Measurements from ENCODE around the gene SLC12A7.

The SLC12A7 gene

GRCh38 chr5:1058083-1058945 is 53.5 kb downstream of the SLC12A7 start:
- no peaks in the 10 kb centered on the region for H3K4me1 ChIP-seq (ENCODE audit: control insufficient read depth, insufficient read depth, low read length)
- TF ChIP-seq PRDM1 (tag by site-specific recombination; IDR thresholded peaks at IDR 0.05) (no peak), BCL11B (tag by site-specific recombination; IDR thresholded peaks at IDR 0.05; ENCODE audit: low read depth) (no peak), ZNF692 (tag by site-specific recombination; IDR thresholded peaks at IDR 0.05) (no peak), KLF8 (tag by site-specific recombination; IDR thresholded peaks at IDR 0.05) (no peak), ZIC2 (tag by site-specific recombination; IDR thresholded peaks at IDR 0.05) (no peak), ZNF792 (tag by site-specific recombination; IDR thresholded peaks at IDR 0.05) (no peak), ZNF19 (tag by site-specific recombination; IDR thresholded peaks at IDR 0.05; ENCODE audit: low read depth) (no peak), ZNF585B (tag by site-specific recombination; IDR thresholded peaks at IDR 0.05) (no peak), ZNF175 (tag by site-specific recombination; IDR thresholded peaks at IDR 0.05) (no peak), ZNF548 (tag by site-specific recombination; IDR thresholded peaks at IDR 0.05) (no peak), MEIS1 (CRISPR knock-in tag; IDR thresholded peaks at IDR 0.05; ENCODE audit: borderline replicate concordance) (no peak), ZNF112 (tag by site-specific recombination; IDR thresholded peaks at IDR 0.05) (no peak), YY2 (tag by site-specific recombination; IDR thresholded peaks at IDR 0.05) (no peak), ZNF473 (tag by site-specific recombination; IDR thresholded peaks at IDR 0.05) (no peak)
- ChIA-PET POLR2A (no interaction called here), CTCF (interaction anchor here (0.6 kb wide), 1 partner anchor 110 kb away, joined by 3 read pairs; no protein-coding TSS in a partner anchor)
- H3K4me3 ChIP-seq (ENCODE audit: low read depth, low read length), result no peak overlapping the region
- no peaks in the 10 kb centered on the region for H3K9me3 ChIP-seq (ENCODE audit: control insufficient read depth, insufficient read depth, low read depth, low read length)
- H3K27ac ChIP-seq (ENCODE audit: extremely low read depth, low read depth, low read length), result no peak overlapping the region
- peaks cover 0 to 51% of the 10 kb centered on the region in 2 experiments; a peak in 1 of 3 replicates for H3K36me3 ChIP-seq (ENCODE audit: control insufficient read depth in 2 of 2, insufficient read depth in 1 of 2, low read length in 2 of 2)

GRCh38 chr5:1057485-1058082 is 54.3 kb downstream of the SLC12A7 start:
- ChIA-PET CTCF (no interaction called here), POLR2A (no interaction called here)

More at GRCh38 chr5:1057485-1058082, 54.3 kb downstream of the SLC12A7 start:
- peaks cover 0 to 52% of the 10 kb centered on the region in 2 experiments; a peak in 1 of 3 replicates for H3K36me3 ChIP-seq (ENCODE audit: control insufficient read depth in 2 of 2, insufficient read depth in 1 of 2, low read length in 2 of 2)
- H3K4me3 ChIP-seq (ENCODE audit: low read depth, low read length), result no peak overlapping the region
- TF ChIP-seq ZNF416 (tag by site-specific recombination; IDR thresholded peaks at IDR 0.05) (no peak), ZNF660 (tag by site-specific recombination; IDR thresholded peaks at IDR 0.05) (no peak), ZNF776 (tag by site-specific recombination; IDR thresholded peaks at IDR 0.05; ENCODE audit: borderline replicate concordance) (no peak), ZNF580 (tag by site-specific recombination; IDR thresholded peaks at IDR 0.05) (no peak), ZFP69B (tag by site-specific recombination; IDR thresholded peaks at IDR 0.05) (no peak), ZNF175 (tag by site-specific recombination; IDR thresholded peaks at IDR 0.05) (no peak), GLIS2 (tag by site-specific recombination; IDR thresholded peaks at IDR 0.05) (no peak), ZSCAN23 (tag by site-specific recombination; IDR thresholded peaks at IDR 0.05) (no peak), ZBTB44 (tag by site-specific recombination; IDR thresholded peaks at IDR 0.05) (no peak), PRDM4 (tag by site-specific recombination; IDR thresholded peaks at IDR 0.05) (no peak)
- no peaks in the 10 kb centered on the region for H3K9me3 ChIP-seq (ENCODE audit: control insufficient read depth, insufficient read depth, low read depth, low read length)
- H3K27ac ChIP-seq (ENCODE audit: extremely low read depth, low read depth, low read length), result no peak overlapping the region
- H3K4me1 ChIP-seq (ENCODE audit: control insufficient read depth, insufficient read depth, low read length), result no peaks in the 10 kb centered on the region
